SU-DHL-6 (cell line): ENCODE data around the gene ACSF3.

Experiments used
- CTCF ChIP-seq: fragments of 200-600 bp; sonication (generic); IDR thresholded peaks from one replicate; pipeline ENCODE4 v1.5.1; 2017; ENCODE audit warnings: antibody characterized with exemption, mild to moderate bottlenecking, low read length, moderate library complexity; ENCODE audit not compliant: insufficient read depth, poor library complexity, severe bottlenecking
- EZH2phosphoT487 ChIP-seq: fragments of 200-600 bp; sonication (generic), shearing (Covaris generic); conservative IDR thresholded peaks from 2 replicates; pipeline ENCODE4 v1.6.1; 2018; ENCODE audit warnings: mild to moderate bottlenecking, antibody characterized with exemption, low read length, moderate library complexity, mixed read lengths

DNA sequence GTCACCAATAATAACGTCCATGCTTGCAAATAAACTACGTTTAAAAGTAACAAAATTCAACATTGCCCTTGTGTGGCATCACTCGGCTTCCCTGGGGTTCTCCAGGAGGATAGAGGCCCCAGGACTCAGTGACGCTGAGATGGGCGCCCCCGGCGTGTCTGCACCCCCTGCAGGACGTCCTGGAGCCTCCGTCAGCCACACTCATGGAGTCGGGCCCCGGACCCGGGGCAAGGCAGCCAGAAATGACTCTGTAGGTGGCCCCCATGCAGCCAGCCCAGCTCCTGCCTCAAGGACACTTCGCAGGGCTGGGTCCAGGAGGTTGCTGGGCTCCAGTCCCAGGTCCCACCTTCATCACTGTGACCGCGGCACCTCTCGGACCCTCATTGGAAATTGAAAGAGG, 16.6 kb upstream of the ACSF3 start:
- TF ChIP-seq CTCF (no peak), EZH2phosphoT487 (no peak)
